Measurements from ENCODE around the gene SLC23A2.

- no peak for TF ChIP-seq RAD21 (IDR thresholded peaks at IDR 0.05)
- TF ChIP-seq CTCF (IDR thresholded peaks at IDR 0.05; ENCODE audit: low read depth, low read length, missing input control) = no peak
- no peak for TF ChIP-seq NR2F2 (IDR thresholded peaks at IDR 0.05)
- no peak for TF ChIP-seq EGR1 (IDR thresholded peaks at IDR 0.05; ENCODE audit: low read depth in 2 of 2)
- no peak for TF ChIP-seq SP1 (IDR thresholded peaks at IDR 0.05)
Measured at GRCh38 chr20:4936851-4937406, 64.4 kb downstream of the SLC23A2 start.

Measured in liver (tissue), 3 donors.